ENCODE measurements around the gene ARPC1A.

Gene ARPC1A

DNA sequence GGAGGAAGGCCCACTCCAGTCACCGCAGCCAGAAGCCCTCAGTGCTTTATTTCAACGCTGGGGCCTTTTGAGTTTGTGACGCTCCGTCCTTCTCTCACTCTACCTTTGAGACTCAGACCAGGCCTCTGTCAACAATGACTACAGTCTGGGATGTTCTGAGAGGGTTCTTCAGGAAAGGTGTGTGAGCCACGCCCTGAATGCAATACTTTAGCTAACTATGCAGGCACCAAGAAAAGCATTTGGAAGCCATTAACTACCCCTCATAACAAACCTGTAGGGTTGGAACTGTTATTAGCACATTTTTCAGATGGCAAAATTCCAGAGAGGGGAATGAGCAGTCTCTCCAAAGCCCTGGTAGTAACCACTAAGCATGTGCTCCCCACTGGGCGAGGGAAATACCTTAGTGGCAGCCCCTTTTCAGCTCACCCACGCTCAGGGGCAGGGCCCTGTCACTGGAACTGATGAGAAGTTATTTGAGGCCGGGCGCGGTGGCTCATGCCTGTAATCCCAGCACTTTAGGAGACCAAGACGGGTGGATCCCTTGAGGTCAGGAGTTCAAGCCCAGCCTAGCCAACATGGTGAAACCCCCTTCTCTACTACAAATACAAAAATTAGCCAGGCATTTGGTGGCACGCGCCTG is 43.2 kb downstream of the ARPC1A start:
- H3K14ac ChIP-seq (ENCODE audit: low read length), result no peak overlapping the region
- H3K23ac ChIP-seq (ENCODE audit: low read depth, low read length, poor library complexity), result no peak overlapping the region
- no CpG with 5 or more reads among the region's 13 CpGs for WGBS, 2 donors (ENCODE audit: extremely low coverage in 2 of 2, insufficient read length in 2 of 2, insufficient replicate concordance in 1 of 2)
- no peaks in the 10 kb centered on the region for H3K79me1 ChIP-seq (ENCODE audit: low read depth, low read length)
- no peak for DNase-seq (ENCODE audit: low spot score)
- no peak overlapping the region for H4K91ac ChIP-seq (ENCODE audit: low read depth, low read length, poor library complexity)
- H3K4me1 ChIP-seq (ENCODE audit: control insufficient read depth in 2 of 2, insufficient read depth in 1 of 2, low read depth in 1 of 2, low read length in 2 of 2), result peaks cover 0 to 8% of the 10 kb centered on the region in 2 donors
- no peak overlapping the region for H3K4ac ChIP-seq (ENCODE audit: low read length)
- H3K27me3 ChIP-seq (ENCODE audit: control insufficient read depth in 3 of 3, insufficient read depth in 3 of 3, low read depth in 1 of 3, low read length in 3 of 3), result no peaks in the 10 kb centered on the region
- H3K9me3 ChIP-seq (replicated peaks in 1 of 2; ENCODE audit: control insufficient read depth in 2 of 2, insufficient read depth in 1 of 2, low read depth in 1 of 2, low read length in 2 of 2), result no peaks in the 10 kb centered on the region
- no peak overlapping the region for H2AFZ ChIP-seq (ENCODE audit: low read length)
- no peak overlapping the region for H3K9ac ChIP-seq (ENCODE audit: low read depth, low read length, poor library complexity)
- no peak overlapping the region for H2AK5ac ChIP-seq (ENCODE audit: low read depth, low read length)
- no peak overlapping the region for H2BK12ac ChIP-seq (ENCODE audit: low read length)
- H2BK5ac ChIP-seq (ENCODE audit: low read length), result no peak overlapping the region
- no peak overlapping the region for H3K4me3 ChIP-seq (ENCODE audit: low read length in 2 of 2)
- H3K4me2 ChIP-seq (ENCODE audit: insufficient read depth, low read length, poor library complexity, severe bottlenecking), result no peak overlapping the region
- H2BK15ac ChIP-seq (ENCODE audit: low read length), result no peak overlapping the region
- H2BK120ac ChIP-seq (ENCODE audit: low read depth, low read length), result no peak overlapping the region
- no peak overlapping the region for H3K18ac ChIP-seq (ENCODE audit: low read length)
- peaks cover 12 to 47% of the 10 kb centered on the region in 2 donors for H3K36me3 ChIP-seq (replicated peaks in 1 of 2; ENCODE audit: control insufficient read depth in 2 of 2, insufficient read depth in 2 of 2, low read length in 2 of 2)
- H3K27ac ChIP-seq (replicated peaks; ENCODE audit: low read length), result no peak overlapping the region
- no peak overlapping the region for H4K8ac ChIP-seq (ENCODE audit: low read depth, low read length)

DNA sequence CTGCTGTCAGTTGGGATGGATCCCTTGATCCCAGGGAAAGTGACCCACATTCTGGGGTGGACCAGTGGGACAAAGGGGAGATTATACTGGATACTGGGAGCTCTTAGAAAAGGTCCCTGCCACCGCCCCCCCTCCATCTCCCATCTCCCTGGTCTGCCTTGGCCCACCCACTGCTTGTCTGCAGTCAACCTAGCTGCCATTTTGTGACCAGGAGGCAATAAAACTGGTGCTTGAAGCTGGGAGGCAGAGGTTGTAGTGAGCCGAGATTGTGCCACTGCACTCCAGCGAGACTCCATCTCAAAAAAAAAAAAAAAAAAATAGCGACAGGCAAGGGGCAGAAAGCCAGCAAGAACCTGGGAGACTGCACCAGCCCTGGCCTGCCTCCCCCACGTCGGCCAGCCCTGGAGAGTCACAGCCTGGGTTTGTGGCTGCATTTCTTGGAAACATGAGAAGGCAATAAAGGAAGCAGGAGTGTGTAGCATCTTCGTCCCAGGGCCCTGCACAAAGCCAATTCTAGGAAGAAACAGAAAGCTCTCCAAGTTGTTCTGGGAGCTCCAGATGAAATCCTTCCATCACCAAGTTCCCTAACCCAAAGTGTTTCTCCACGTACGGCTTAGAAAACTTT is 44.2 kb downstream of the ARPC1A start:
- no peak overlapping the region for H4K91ac ChIP-seq (ENCODE audit: low read depth, low read length, poor library complexity)
- peaks cover 0 to 8% of the 10 kb centered on the region in 2 donors for H3K4me1 ChIP-seq (ENCODE audit: control insufficient read depth in 2 of 2, insufficient read depth in 1 of 2, low read depth in 1 of 2, low read length in 2 of 2)
- no peak for DNase-seq (ENCODE audit: low spot score)
- no peak overlapping the region for H3K18ac ChIP-seq (ENCODE audit: low read length)
- no peak overlapping the region for H2BK120ac ChIP-seq (ENCODE audit: low read depth, low read length)
- peaks cover 9 to 37% of the 10 kb centered on the region in 2 donors for H3K36me3 ChIP-seq (replicated peaks in 1 of 2; ENCODE audit: control insufficient read depth in 2 of 2, insufficient read depth in 2 of 2, low read length in 2 of 2)
- no CpG with 5 or more reads among the region's 9 CpGs for WGBS, 2 donors (ENCODE audit: extremely low coverage in 2 of 2, insufficient read length in 2 of 2, insufficient replicate concordance in 1 of 2)
- H2AFZ ChIP-seq (ENCODE audit: low read length), result no peak overlapping the region
- no peak overlapping the region for H3K23ac ChIP-seq (ENCODE audit: low read depth, low read length, poor library complexity)
- H4K8ac ChIP-seq (ENCODE audit: low read depth, low read length), result no peak overlapping the region
- no peaks in the 10 kb centered on the region for H3K9me3 ChIP-seq (replicated peaks in 1 of 2; ENCODE audit: control insufficient read depth in 2 of 2, insufficient read depth in 1 of 2, low read depth in 1 of 2, low read length in 2 of 2)
- H3K4ac ChIP-seq (ENCODE audit: low read length), result no peak overlapping the region
- H3K27me3 ChIP-seq (ENCODE audit: control insufficient read depth in 3 of 3, insufficient read depth in 3 of 3, low read depth in 1 of 3, low read length in 3 of 3), result no peaks in the 10 kb centered on the region
- no peak overlapping the region for H3K27ac ChIP-seq (replicated peaks; ENCODE audit: low read length)
- H2AK5ac ChIP-seq (ENCODE audit: low read depth, low read length), result no peak overlapping the region
- H3K4me2 ChIP-seq (ENCODE audit: insufficient read depth, low read length, poor library complexity, severe bottlenecking), result no peak overlapping the region
- H2BK5ac ChIP-seq (ENCODE audit: low read length), result no peak overlapping the region
- no peak overlapping the region for H2BK12ac ChIP-seq (ENCODE audit: low read length)
- no peak overlapping the region for H3K14ac ChIP-seq (ENCODE audit: low read length)
- H2BK15ac ChIP-seq (ENCODE audit: low read length), result no peak overlapping the region
- no peak overlapping the region for H3K4me3 ChIP-seq (ENCODE audit: low read length in 2 of 2)
- H3K9ac ChIP-seq (ENCODE audit: low read depth, low read length, poor library complexity), result no peak overlapping the region
- H3K79me1 ChIP-seq (ENCODE audit: low read depth, low read length), result no peaks in the 10 kb centered on the region

DNA sequence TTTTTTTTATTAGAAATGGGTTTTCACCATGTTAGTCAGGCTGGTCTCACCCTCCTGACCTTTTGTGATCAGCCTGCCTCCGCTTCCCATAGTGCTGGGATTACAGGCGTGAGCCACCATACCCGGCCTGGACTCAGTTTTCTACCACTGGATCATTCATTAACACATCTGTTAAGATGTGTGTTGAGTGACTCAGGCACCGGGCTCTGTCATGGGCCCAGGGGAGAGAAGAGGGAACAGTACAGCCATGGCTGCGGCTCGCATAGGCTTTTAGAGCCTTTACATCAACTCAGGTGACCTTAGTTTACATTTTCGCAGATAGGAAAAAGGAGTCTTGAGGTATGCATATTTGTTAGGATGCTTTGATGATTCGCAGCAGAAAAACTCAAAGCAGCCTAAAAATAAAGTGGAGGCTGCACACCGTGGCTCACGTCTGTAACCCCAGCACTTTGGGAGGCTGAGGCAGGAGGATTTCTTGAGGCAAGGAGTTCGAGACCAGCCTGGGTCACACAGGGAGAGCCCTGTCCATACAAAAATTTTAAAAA is 45.8 kb downstream of the ARPC1A start:
- Histone ChIP-seq H3K27me3 (ENCODE audit: control insufficient read depth in 3 of 3, insufficient read depth in 3 of 3, low read depth in 1 of 3, low read length in 3 of 3) (no peaks in the 10 kb centered on the region), H3K14ac (ENCODE audit: low read length) (no peak overlapping the region), H3K23ac (ENCODE audit: low read depth, low read length, poor library complexity) (no peak overlapping the region), H3K27ac (replicated peaks; ENCODE audit: low read length) (no peak overlapping the region), H2BK12ac (ENCODE audit: low read length) (no peak overlapping the region), H3K9ac (ENCODE audit: low read depth, low read length, poor library complexity) (no peak overlapping the region), H2AK5ac (ENCODE audit: low read depth, low read length) (no peak overlapping the region), H2AFZ (ENCODE audit: low read length) (no peak overlapping the region), H2BK15ac (ENCODE audit: low read length) (no peak overlapping the region), H3K4me3 (ENCODE audit: low read length in 2 of 2) (no peak overlapping the region), H3K36me3 (replicated peaks in 1 of 2; ENCODE audit: control insufficient read depth in 2 of 2, insufficient read depth in 2 of 2, low read length in 2 of 2) (peaks cover 4 to 22% of the 10 kb centered on the region in 2 donors), H3K4me1 (ENCODE audit: control insufficient read depth in 2 of 2, insufficient read depth in 1 of 2, low read depth in 1 of 2, low read length in 2 of 2) (peaks cover 0 to 7% of the 10 kb centered on the region in 2 donors), H2BK120ac (ENCODE audit: low read depth, low read length) (no peak overlapping the region), H2BK5ac (ENCODE audit: low read length) (no peak overlapping the region), H3K9me3 (replicated peaks in 1 of 2; ENCODE audit: control insufficient read depth in 2 of 2, insufficient read depth in 1 of 2, low read depth in 1 of 2, low read length in 2 of 2) (no peaks in the 10 kb centered on the region), H3K79me1 (ENCODE audit: low read depth, low read length) (no peaks in the 10 kb centered on the region), H3K18ac (ENCODE audit: low read length) (no peak overlapping the region), H4K8ac (ENCODE audit: low read depth, low read length) (no peak overlapping the region), H4K91ac (ENCODE audit: low read depth, low read length, poor library complexity) (no peak overlapping the region), H3K4me2 (ENCODE audit: insufficient read depth, low read length, poor library complexity, severe bottlenecking) (no peak overlapping the region), H3K4ac (ENCODE audit: low read length) (no peak overlapping the region)
- no peak for DNase-seq (ENCODE audit: low spot score)
- no CpG with 5 or more reads among the region's 11 CpGs for WGBS, 2 donors (ENCODE audit: extremely low coverage in 2 of 2, insufficient read length in 2 of 2, insufficient replicate concordance in 1 of 2)

DNA sequence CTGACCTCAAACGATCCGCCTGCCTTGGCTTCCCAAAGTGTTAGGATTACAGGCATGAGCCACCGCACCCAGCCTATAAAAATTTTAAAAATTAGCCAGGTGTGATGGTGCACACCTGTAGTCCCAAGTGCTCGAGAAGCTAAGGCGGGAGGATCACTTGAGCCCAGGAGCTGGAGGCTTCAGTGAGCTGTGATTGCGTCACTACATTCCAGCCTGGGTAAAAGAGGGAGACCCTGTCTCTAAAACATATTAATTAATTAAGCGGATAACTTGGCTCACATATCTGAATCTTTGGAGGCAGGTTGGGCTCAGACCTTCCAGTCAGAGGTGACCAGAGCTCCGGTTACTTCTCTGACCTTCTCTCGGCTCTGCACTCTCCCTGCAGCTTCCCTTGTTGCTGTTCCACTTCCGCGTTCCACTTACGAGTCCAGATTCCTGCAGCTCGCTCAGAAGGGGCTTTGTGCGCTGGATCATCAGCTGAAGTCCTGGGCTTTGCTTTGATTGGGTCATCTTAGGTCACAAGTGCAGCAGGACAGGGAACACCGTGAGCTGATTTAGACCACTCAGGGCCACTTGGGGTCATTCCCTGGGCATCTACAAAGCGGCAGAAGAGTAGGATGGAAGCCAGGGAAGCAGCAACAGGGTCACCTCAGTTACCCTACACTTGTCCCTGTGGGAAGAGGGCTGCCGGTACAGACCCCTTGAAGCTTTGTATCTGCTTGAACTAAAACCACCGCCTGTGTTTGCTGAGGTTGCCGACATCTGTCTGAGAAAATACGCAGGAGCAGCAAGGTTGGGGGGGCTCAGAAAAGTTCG is 46.8 kb downstream of the ARPC1A start:
- peak overlapping the region; percentile 25 for H2AFZ ChIP-seq (ENCODE audit: low read length)
- H2BK5ac ChIP-seq (ENCODE audit: low read length), result no peak overlapping the region
- no peaks in the 10 kb centered on the region for H3K27me3 ChIP-seq (ENCODE audit: control insufficient read depth in 3 of 3, insufficient read depth in 3 of 3, low read depth in 1 of 3, low read length in 3 of 3)
- no peaks in the 10 kb centered on the region for H3K79me1 ChIP-seq (ENCODE audit: low read depth, low read length)
- no peaks in the 10 kb centered on the region for H3K9me3 ChIP-seq (replicated peaks in 1 of 2; ENCODE audit: control insufficient read depth in 2 of 2, insufficient read depth in 1 of 2, low read depth in 1 of 2, low read length in 2 of 2)
- H3K9ac ChIP-seq (ENCODE audit: low read depth, low read length, poor library complexity), result no peak overlapping the region
- H3K4me3 ChIP-seq (ENCODE audit: low read length in 2 of 2), result no peak overlapping the region
- no peak overlapping the region for H2BK120ac ChIP-seq (ENCODE audit: low read depth, low read length)
- H3K27ac ChIP-seq (replicated peaks; ENCODE audit: low read length), result no peak overlapping the region
- no peak overlapping the region for H4K91ac ChIP-seq (ENCODE audit: low read depth, low read length, poor library complexity)
- peaks cover 0 to 6% of the 10 kb centered on the region in 2 donors for H3K4me1 ChIP-seq (ENCODE audit: control insufficient read depth in 2 of 2, insufficient read depth in 1 of 2, low read depth in 1 of 2, low read length in 2 of 2)
- H3K36me3 ChIP-seq (replicated peaks in 1 of 2; ENCODE audit: control insufficient read depth in 2 of 2, insufficient read depth in 2 of 2, low read length in 2 of 2), result peaks cover 0 to 12% of the 10 kb centered on the region in 2 donors
- no peak overlapping the region for H3K4ac ChIP-seq (ENCODE audit: low read length)
- no peak overlapping the region for H3K18ac ChIP-seq (ENCODE audit: low read length)
- no peak for DNase-seq (ENCODE audit: low spot score)
- WGBS, 2 donors (ENCODE audit: extremely low coverage in 2 of 2, insufficient read length in 2 of 2, insufficient replicate concordance in 1 of 2), result no CpG with 5 or more reads among the region's 21 CpGs
- H3K4me2 ChIP-seq (ENCODE audit: insufficient read depth, low read length, poor library complexity, severe bottlenecking), result no peak overlapping the region
- no peak overlapping the region for H3K23ac ChIP-seq (ENCODE audit: low read depth, low read length, poor library complexity)
- H4K8ac ChIP-seq (ENCODE audit: low read depth, low read length), result no peak overlapping the region
- peak overlapping the region; percentile 76 for H2AK5ac ChIP-seq (ENCODE audit: low read depth, low read length)
- H2BK12ac ChIP-seq (ENCODE audit: low read length), result no peak overlapping the region
- peak overlapping the region; percentile 12 for H2BK15ac ChIP-seq (ENCODE audit: low read length)
- no peak overlapping the region for H3K14ac ChIP-seq (ENCODE audit: low read length)
